Ishikawa (cell line): ENCODE data around the gene NRG3.

ENCODE experiments used
- CEBPB ChIP-seq: IDR thresholded peaks from 2 replicates; pipeline ENCODE4 v1.6.1; 2012
- EGR1 ChIP-seq: IDR thresholded peaks from 2 replicates; pipeline ENCODE4 v1.6.1; 2012
- FOXM1 ChIP-seq: IDR thresholded peaks from 2 replicates; pipeline ENCODE4 v1.6.1; 2012; ENCODE audit warnings: low read depth, borderline replicate concordance
- MAX ChIP-seq: IDR thresholded peaks from 2 replicates; pipeline ENCODE4 v1.6.1; 2012
- RAD21 ChIP-seq: IDR thresholded peaks from 2 replicates; pipeline ENCODE4 v1.6.1; 2012; ENCODE audit warnings: low read depth
- REST ChIP-seq: IDR thresholded peaks from 2 replicates; pipeline ENCODE4 v1.6.1; 2012; ENCODE audit warnings: low read depth, mild to moderate bottlenecking
- TEAD4 ChIP-seq: IDR thresholded peaks from 2 replicates; pipeline ENCODE4 v1.6.1; 2012
- USF1 ChIP-seq: IDR thresholded peaks from 2 replicates; pipeline ENCODE4 v1.6.1; 2012
- YY1 ChIP-seq: IDR thresholded peaks from 2 replicates; pipeline ENCODE4 v1.6.1; 2012; ENCODE audit warnings: low read depth

GRCh38 chr10:81969136-81969535 lies 94.1 kb downstream of the NRG3 start:
- TF ChIP-seq MAX, result no peak
- no peak for TF ChIP-seq YY1
- TF ChIP-seq EGR1, result no peak
- TF ChIP-seq USF1, result no peak
- TF ChIP-seq RAD21, result no peak
- no peak for TF ChIP-seq REST
- TF ChIP-seq CEBPB, result no peak
- no peak for TF ChIP-seq TEAD4
- no peak for TF ChIP-seq FOXM1
